Fibroblast of lung (primary cell): ENCODE measurements around the gene NOM1. TPM values are rescaled to one million over a fixed set of nuclear protein-coding genes. Genes with fewer than 3 reads are reported as not detected.

Source experiments
- DNase-seq, 2 donors: peaks; one replicate each; pipeline versions ENCODE4 v3.0.0 to v3.0.0-alpha.2; 2010; ENCODE audit warnings: low read depth in 2 of 2
- H2AFZ ChIP-seq: 2 replicates; pipeline ENCODE4 v1.5.1; 2012; ENCODE audit warnings: low read length, control low read depth, inconsistent platforms
- H3K27ac ChIP-seq: 2 replicates; pipeline ENCODE4 v1.5.1; 2011; ENCODE audit warnings: low read length, control low read depth; ENCODE audit not compliant: insufficient read depth
- H3K27me3 ChIP-seq: 2 replicates; pipeline ENCODE4 v1.5.1; 2011; ENCODE audit warnings: mild to moderate bottlenecking, low read length; ENCODE audit not compliant: control insufficient read depth, insufficient read depth
- H3K36me3 ChIP-seq: 2 replicates; pipeline ENCODE4 v1.5.1; 2011; ENCODE audit warnings: low read length; ENCODE audit not compliant: control insufficient read depth, insufficient read depth
- H3K4me1 ChIP-seq: 2 replicates; pipeline ENCODE4 v1.5.1; 2011; ENCODE audit warnings: low read length; ENCODE audit not compliant: control insufficient read depth, insufficient read depth; ENCODE audit errors: extremely low read depth
- H3K4me2 ChIP-seq: 2 replicates; pipeline ENCODE4 v1.5.1; 2011; ENCODE audit warnings: low read length, control low read depth; ENCODE audit not compliant: insufficient read depth; ENCODE audit errors: extremely low read depth
- H3K4me3 ChIP-seq, 4 experiments: fragments of 200-600 bp in 1 of 4; sonication (generic) in 1 of 4; replicated peaks in 1 of 4; 2 replicates each; pipeline ENCODE4 v1.5.1; 2011 to 2016; ENCODE audit warnings: low read length in 4 of 4, low read depth in 3 of 4, mild to moderate bottlenecking in 3 of 4, control low read depth in 2 of 4, inconsistent platforms in 1 of 4, mixed read lengths in 1 of 4; ENCODE audit not compliant: insufficient read depth in 1 of 4; ENCODE audit errors: control extremely low read depth in 1 of 4
- H3K79me2 ChIP-seq: 2 replicates; pipeline ENCODE4 v1.5.1; 2012; ENCODE audit warnings: mild to moderate bottlenecking, low read length, inconsistent platforms; ENCODE audit not compliant: control insufficient read depth, insufficient read depth
- H3K9ac ChIP-seq: 2 replicates; pipeline ENCODE4 v1.5.1; 2011; ENCODE audit warnings: mild to moderate bottlenecking, low read length, control low read depth; ENCODE audit not compliant: insufficient read depth
- H3K9me3 ChIP-seq: 2 replicates; pipeline ENCODE4 v1.5.1; 2012; ENCODE audit warnings: low read depth, low read length; ENCODE audit not compliant: control insufficient read depth, insufficient read depth
- H4K20me1 ChIP-seq: 2 replicates; pipeline ENCODE4 v1.5.1; 2011; ENCODE audit warnings: low read length; ENCODE audit not compliant: control insufficient read depth, insufficient read depth; ENCODE audit errors: extremely low read depth
- CTCF ChIP-seq, 2 donors: IDR thresholded peaks in 1 of 2; conservative IDR thresholded peaks in 1 of 2; 1 replicate in 1 of 2; 2 replicates in 1 of 2; pipeline ENCODE4 v1.5.1; 2011 to 2012; ENCODE audit warnings: low read length in 2 of 2, control low read depth in 1 of 2, inconsistent platforms in 1 of 2, low read depth in 1 of 2, mild to moderate bottlenecking in 1 of 2
- EZH2 ChIP-seq: IDR thresholded peaks from 2 replicates; pipeline ENCODE4 v1.5.1; 2012; ENCODE audit warnings: low read length, control low read depth, mild to moderate bottlenecking; ENCODE audit errors: missing control alignments
- polyA plus RNA-seq, 2 donors: library from polyadenylated mRNA; depleted of rRNA in 1 of 2; stranded (reverse) in 1 of 2; unstranded in 1 of 2; fragments of >200 nt; gene quantifications; 2 replicates each; pipeline ENCODE4 v1.2.1, GENCODE V29; 2011 to 2012; ENCODE audit warnings: missing spikeins in 1 of 2
- total RNA-seq: library from RNA; depleted of rRNA; stranded (reverse); fragments of >200 nt; gene quantifications from 2 replicates; pipeline ENCODE4 v1.2.1, GENCODE V29; 2014

The NOM1 gene
- total and polyA plus RNA-seq, 2 donors (not counting 1 experiment from before 2014, with no cell fraction given): 5.6 to 13.9 TPM

DNA sequence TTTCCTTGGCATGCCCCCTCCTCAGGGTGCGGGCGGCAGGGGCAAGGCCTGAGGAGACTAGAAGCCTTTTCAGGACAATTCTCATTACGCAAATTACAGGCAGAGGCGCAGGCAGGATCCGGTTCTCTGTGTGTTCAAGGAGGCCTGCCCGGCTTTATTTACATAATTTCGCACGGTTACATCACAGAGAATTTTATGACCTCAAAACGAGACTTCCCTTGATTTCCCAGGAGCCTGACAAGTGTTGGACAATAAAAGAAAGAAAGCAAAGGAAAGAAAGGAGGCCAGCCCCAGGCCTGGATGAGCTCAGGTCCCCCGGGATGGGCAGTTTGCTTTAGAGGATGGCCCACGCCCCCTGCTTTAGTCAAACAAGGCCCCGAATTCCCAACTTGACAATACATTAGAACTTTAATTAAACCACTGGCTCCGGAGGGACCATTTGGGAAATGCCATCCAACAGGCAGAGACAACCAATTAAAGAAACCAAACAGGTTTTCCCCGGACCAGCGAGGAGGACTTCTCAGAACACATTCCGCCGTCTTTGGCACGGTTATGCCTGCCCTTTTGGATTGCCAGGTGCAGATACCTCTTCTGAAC lies 58.1 kb downstream of the NOM1 start:
- Histone ChIP-seq H3K9me3 (no peaks in the 10 kb centered on the region), H3K4me1 (no peaks in the 10 kb centered on the region), H3K4me3 (no peak overlapping the region), H3K79me2 (no peaks in the 10 kb centered on the region), H3K36me3 (no peaks in the 10 kb centered on the region), H3K4me2 (no peak overlapping the region), H2AFZ (no peak overlapping the region), H3K9ac (no peak overlapping the region), H3K27me3 (peaks cover 77% of the 10 kb centered on the region), H3K27ac (no peak overlapping the region), H4K20me1 (no peaks in the 10 kb centered on the region)
- TF ChIP-seq EZH2: no peak
- no peak for TF ChIP-seq CTCF (conservative IDR thresholded peaks at IDR 0.05 in 1 of 2, IDR thresholded peaks at IDR 0.05 in 1 of 2; ENCODE audit: low read depth in 1 of 2, low read length in 2 of 2)
- DNase-seq: no peak

- H3K4me2 ChIP-seq: no peak overlapping the region
- no peaks in the 10 kb centered on the region for H3K4me1 ChIP-seq
- no peaks in the 10 kb centered on the region for H3K9me3 ChIP-seq
- H3K27me3 ChIP-seq: peaks cover 74% of the 10 kb centered on the region
- no peaks in the 10 kb centered on the region for H3K79me2 ChIP-seq
- no peaks in the 10 kb centered on the region for H3K36me3 ChIP-seq
- no peak overlapping the region for H2AFZ ChIP-seq
- H3K9ac ChIP-seq: no peak overlapping the region
- peak; percentile 20 for TF ChIP-seq EZH2
- TF ChIP-seq CTCF (conservative IDR thresholded peaks at IDR 0.05 in 1 of 2, IDR thresholded peaks at IDR 0.05 in 1 of 2; ENCODE audit: low read depth in 1 of 2, low read length in 2 of 2): no peak
- H4K20me1 ChIP-seq: no peaks in the 10 kb centered on the region
- H3K27ac ChIP-seq: no peak overlapping the region
- no peak overlapping the region for H3K4me3 ChIP-seq
- DNase-seq: no peak
These were observed 59.0 kb downstream of the NOM1 start for GRCh38 chr7:157008206-157009169.

- DNase-seq: no peak
- no peaks in the 10 kb centered on the region for H4K20me1 ChIP-seq
These were observed 59.8 kb downstream of the NOM1 start for GRCh38 chr7:157009170-157009777.

More at GRCh38 chr7:157009170-157009777, 59.8 kb downstream of the NOM1 start:
- TF ChIP-seq CTCF (conservative IDR thresholded peaks at IDR 0.05 in 1 of 2, IDR thresholded peaks at IDR 0.05 in 1 of 2; ENCODE audit: low read depth in 1 of 2, low read length in 2 of 2) (no peak), EZH2 (peak; percentile 97)
- Histone ChIP-seq H3K4me2 (no peak overlapping the region), H3K36me3 (no peaks in the 10 kb centered on the region), H3K4me1 (no peaks in the 10 kb centered on the region), H3K27ac (no peak overlapping the region), H3K9me3 (no peaks in the 10 kb centered on the region), H3K9ac (no peak overlapping the region), H3K4me3 (no peak overlapping the region), H3K79me2 (no peaks in the 10 kb centered on the region), H3K27me3 (peaks cover 73% of the 10 kb centered on the region), H2AFZ (no peak overlapping the region)
